HuH-7 (cell line): ENCODE data around the gene EBF3.

Source experiments
- DNase-seq: peaks from one replicate; pipeline ENCODE4 v3.0.0; 2011; ENCODE audit warnings: low spot score

EBF3 gene

GRCh38 chr10:129945064-129945463, 19.0 kb downstream of the EBF3 start:
- no peak for DNase-seq

GRCh38 chr10:129944456-129944855, 19.6 kb downstream of the EBF3 start:
- DNase-seq: no peak

GRCh38 chr10:129942936-129943715, 20.9 kb downstream of the EBF3 start:
- no peak for DNase-seq

- DNase-seq: no peak
Observed at GRCh38 chr10:129942391-129942790, 21.7 kb downstream of the EBF3 start.

GRCh38 chr10:129942019-129942277, 22.1 kb downstream of the EBF3 start:
- no peak for DNase-seq

GRCh38 chr10:129941199-129942018, 22.7 kb downstream of the EBF3 start:
- DNase-seq: no peak

- no peak for DNase-seq
Observed at GRCh38 chr10:129940617-129941198, 23.4 kb downstream of the EBF3 start.

GRCh38 chr10:129939416-129940275, 24.4 kb downstream of the EBF3 start:
- no peak for DNase-seq

- DNase-seq: no peak
Observed at GRCh38 chr10:129938460-129938859, 25.6 kb downstream of the EBF3 start.

- no peak for DNase-seq
Observed at GRCh38 chr10:129937351-129937751, 26.7 kb downstream of the EBF3 start.

GRCh38 chr10:129936923-129937300, 27.2 kb downstream of the EBF3 start:
- DNase-seq: no peak

- DNase-seq: no peak
Observed at GRCh38 chr10:129936266-129936922, 27.7 kb downstream of the EBF3 start.

GRCh38 chr10:129935867-129936152, 28.3 kb downstream of the EBF3 start:
- no peak for DNase-seq

- no peak for DNase-seq
Observed at GRCh38 chr10:129935102-129935866, 28.8 kb downstream of the EBF3 start.

GRCh38 chr10:129934196-129934925, 29.7 kb downstream of the EBF3 start:
- no peak for DNase-seq

- no peak for DNase-seq
Observed at GRCh38 chr10:129933456-129934092, 30.5 kb downstream of the EBF3 start.

GRCh38 chr10:129932751-129933433, 31.2 kb downstream of the EBF3 start:
- DNase-seq: no peak

GRCh38 chr10:129932182-129932581, 31.9 kb downstream of the EBF3 start:
- DNase-seq: no peak
